Activated CD4-positive, alpha-beta T cell treated with anti-CD3 and anti-CD28 coated beads for 4 hours (primary cell): Measurements from ENCODE around the gene GSX2.

ENCODE experiments used
- DNase-seq, 2 donors: peaks; one replicate each; pipeline ENCODE4 v3.0.0-alpha.2; 2020

The GSX2 gene

GRCh38 chr4:54082168-54082567 lies 17.8 kb upstream of the GSX2 start:
- DNase-seq, result no peak

GRCh38 chr4:54085284-54085683 lies 14.7 kb upstream of the GSX2 start:
- DNase-seq, result no peak

GRCh38 chr4:54089875-54090274 lies 10.1 kb upstream of the GSX2 start:
- DNase-seq, result no peak

- no peak for DNase-seq
These were observed 9.6 kb upstream of the GSX2 start for GRCh38 chr4:54090404-54090803.

- no peak for DNase-seq
These were observed 8.9 kb upstream of the GSX2 start for GRCh38 chr4:54090804-54091623.

- DNase-seq, result peak; percentile 87 to 88
These were observed 8.1 kb upstream of the GSX2 start for GRCh38 chr4:54091637-54092404.

GRCh38 chr4:54092405-54093323 lies 7.3 kb upstream of the GSX2 start:
- no peak for DNase-seq

- peak; percentile 39 to 49 for DNase-seq
These were observed 6.4 kb upstream of the GSX2 start for GRCh38 chr4:54093324-54094240.

- DNase-seq, result no peak
These were observed 5.5 kb upstream of the GSX2 start for GRCh38 chr4:54094451-54094850.

- DNase-seq, result no peak
These were observed 4.7 kb upstream of the GSX2 start for GRCh38 chr4:54095110-54095825.

- DNase-seq, result no peak
These were observed 3.5 kb upstream of the GSX2 start for GRCh38 chr4:54096295-54096962.

- no peak for DNase-seq
These were observed 2.8 kb upstream of the GSX2 start for GRCh38 chr4:54097152-54097551.

- no peak for DNase-seq
These were observed 1.6 kb upstream of the GSX2 start for GRCh38 chr4:54098375-54098774.

GRCh38 chr4:54099287-54099747 lies 646 bp upstream of the GSX2 start:
- no peak for DNase-seq

- no peak for DNase-seq
These were observed 729 bp downstream of the GSX2 start for GRCh38 chr4:54100595-54101189.

- DNase-seq, result no peak
These were observed 1.5 kb downstream of the GSX2 start for GRCh38 chr4:54101190-54102041.

- no peak for DNase-seq
These were observed 2.7 kb downstream of the GSX2 start for GRCh38 chr4:54102531-54103106.

GRCh38 chr4:54103190-54103574 lies 3.2 kb downstream of the GSX2 start:
- no peak for DNase-seq

- DNase-seq, result no peak
These were observed 4.9 kb downstream of the GSX2 start for GRCh38 chr4:54104907-54105306.
